Measurements from ENCODE around the gene STX2. TPM values are rescaled to one million over a fixed set of nuclear protein-coding genes. Genes with fewer than 3 reads are reported as not detected.

STX2 gene
- total RNA-seq, 2 experiments from 2014 or later = 13.4 to 14.1 TPM

DNA sequence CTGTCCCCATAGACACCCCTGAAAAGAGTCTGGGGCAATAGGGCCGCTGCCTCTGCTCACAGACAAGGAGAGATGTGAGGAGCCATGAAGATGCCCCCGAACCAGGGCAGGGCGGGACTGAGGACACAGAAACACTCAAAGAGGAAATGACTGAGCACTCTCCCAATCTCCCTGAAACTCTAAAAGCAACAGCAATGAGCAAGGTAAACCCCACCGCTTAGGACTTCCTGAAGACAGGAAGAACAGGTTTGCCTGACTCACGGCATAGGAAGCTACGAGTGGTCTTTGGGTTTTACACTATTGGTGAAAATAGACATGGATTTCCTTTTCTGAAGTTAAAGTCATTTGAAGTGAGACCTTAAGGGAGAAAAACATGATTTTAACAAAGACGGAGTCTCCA, 32.5 kb downstream of the STX2 start:
- no peaks in the 10 kb centered on the region for H3K4me1 Mint-ChIP-seq (ENCODE audit: low read depth)
- H3K27ac Mint-ChIP-seq = no peak overlapping the region
- ChIA-PET POLR2A (no interaction called here), CTCF (no interaction called here)
- no peak for DNase-seq
- no peaks in the 10 kb centered on the region for H3K9me3 Mint-ChIP-seq
- H3K9me3 ChIP-seq (ENCODE audit: control insufficient read depth in 1 of 2, insufficient read depth in 1 of 2, low read length in 2 of 2) = peaks cover 0 to 10% of the 10 kb centered on the region in 2 experiments
- no peaks in the 10 kb centered on the region for H3K27me3 Mint-ChIP-seq
- TF ChIP-seq, protein P1, sequence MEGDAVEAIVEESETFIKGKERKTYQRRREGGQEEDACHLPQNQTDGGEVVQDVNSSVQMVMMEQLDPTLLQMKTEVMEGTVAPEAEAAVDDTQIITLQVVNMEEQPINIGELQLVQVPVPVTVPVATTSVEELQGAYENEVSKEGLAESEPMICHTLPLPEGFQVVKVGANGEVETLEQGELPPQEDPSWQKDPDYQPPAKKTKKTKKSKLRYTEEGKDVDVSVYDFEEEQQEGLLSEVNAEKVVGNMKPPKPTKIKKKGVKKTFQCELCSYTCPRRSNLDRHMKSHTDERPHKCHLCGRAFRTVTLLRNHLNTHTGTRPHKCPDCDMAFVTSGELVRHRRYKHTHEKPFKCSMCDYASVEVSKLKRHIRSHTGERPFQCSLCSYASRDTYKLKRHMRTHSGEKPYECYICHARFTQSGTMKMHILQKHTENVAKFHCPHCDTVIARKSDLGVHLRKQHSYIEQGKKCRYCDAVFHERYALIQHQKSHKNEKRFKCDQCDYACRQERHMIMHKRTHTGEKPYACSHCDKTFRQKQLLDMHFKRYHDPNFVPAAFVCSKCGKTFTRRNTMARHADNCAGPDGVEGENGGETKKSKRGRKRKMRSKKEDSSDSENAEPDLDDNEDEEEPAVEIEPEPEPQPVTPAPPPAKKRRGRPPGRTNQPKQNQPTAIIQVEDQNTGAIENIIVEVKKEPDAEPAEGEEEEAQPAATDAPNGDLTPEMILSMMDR (IDR thresholded peaks at IDR 0.05) = no peak
- no peaks in the 10 kb centered on the region for H3K27me3 ChIP-seq (ENCODE audit: control insufficient read depth in 1 of 2, insufficient read depth in 2 of 2, low read length in 2 of 2)
- H3K4me3 ChIP-seq (ENCODE audit: low read length) = no peak overlapping the region
- peaks cover 84% of the 10 kb centered on the region for H3K36me3 Mint-ChIP-seq (ENCODE audit: low read depth)
- H3K4me3 Mint-ChIP-seq = no peak overlapping the region
- intact Hi-C loops (cut with DNase I, micrococcal nuclease) = no loop called here
- no peaks in the 10 kb centered on the region for H3K4me1 ChIP-seq (ENCODE audit: insufficient read depth, low read length)
- ATAC-seq (ENCODE audit: poor library complexity) = no peak
- no peak overlapping the region for H3K27ac ChIP-seq (ENCODE audit: low read depth in 1 of 2, low read length in 2 of 2)
- peaks cover 58% of the 10 kb centered on the region for H3K36me3 ChIP-seq (ENCODE audit: insufficient read depth, low read length)

DNA sequence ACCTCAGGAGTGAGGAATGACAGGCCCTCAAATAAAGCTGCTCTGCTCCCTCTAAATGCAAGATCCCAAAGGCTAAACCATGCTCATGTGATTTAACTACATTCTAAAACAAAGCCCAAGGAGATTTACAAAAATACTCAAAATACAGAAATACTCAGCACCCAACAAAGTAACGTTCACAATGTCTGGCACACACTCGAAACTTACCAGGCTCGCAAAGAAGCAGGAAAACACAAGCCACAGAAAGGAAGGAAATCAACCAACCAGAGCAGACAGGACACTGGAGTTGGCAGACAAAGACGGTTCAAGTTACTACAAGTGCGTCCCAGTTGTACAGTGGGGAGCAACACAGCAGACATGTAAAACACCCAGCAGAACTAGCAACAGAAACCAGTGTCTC, 33.4 kb downstream of the STX2 start:
- CTCF ChIA-PET = no interaction called here
- H3K9me3 Mint-ChIP-seq = no peaks in the 10 kb centered on the region
- DNase-seq (no peak), ATAC-seq (ENCODE audit: poor library complexity) (no peak)
- peaks cover 59% of the 10 kb centered on the region for H3K36me3 ChIP-seq (ENCODE audit: insufficient read depth, low read length)
- no peak overlapping the region for H3K4me3 ChIP-seq (ENCODE audit: low read length)
- TF ChIP-seq, protein P1 (IDR thresholded peaks at IDR 0.05) = no peak
- H3K27me3 Mint-ChIP-seq = no peaks in the 10 kb centered on the region
- no peak overlapping the region for H3K27ac Mint-ChIP-seq
- no peak overlapping the region for H3K4me3 Mint-ChIP-seq
- peaks cover 88% of the 10 kb centered on the region for H3K36me3 Mint-ChIP-seq (ENCODE audit: low read depth)
- POLR2A ChIA-PET = no interaction called here
- peaks cover 0 to 10% of the 10 kb centered on the region in 2 experiments for H3K9me3 ChIP-seq (ENCODE audit: control insufficient read depth in 1 of 2, insufficient read depth in 1 of 2, low read length in 2 of 2)
- H3K27ac ChIP-seq (ENCODE audit: low read depth in 1 of 2, low read length in 2 of 2) = no peak overlapping the region
- no peaks in the 10 kb centered on the region for H3K27me3 ChIP-seq (ENCODE audit: control insufficient read depth in 1 of 2, insufficient read depth in 2 of 2, low read length in 2 of 2)
- H3K4me1 Mint-ChIP-seq (ENCODE audit: low read depth) = no peaks in the 10 kb centered on the region
- intact Hi-C loops (cut with DNase I, micrococcal nuclease) = no loop called here
- H3K4me1 ChIP-seq (ENCODE audit: insufficient read depth, low read length) = no peaks in the 10 kb centered on the region

DNA sequence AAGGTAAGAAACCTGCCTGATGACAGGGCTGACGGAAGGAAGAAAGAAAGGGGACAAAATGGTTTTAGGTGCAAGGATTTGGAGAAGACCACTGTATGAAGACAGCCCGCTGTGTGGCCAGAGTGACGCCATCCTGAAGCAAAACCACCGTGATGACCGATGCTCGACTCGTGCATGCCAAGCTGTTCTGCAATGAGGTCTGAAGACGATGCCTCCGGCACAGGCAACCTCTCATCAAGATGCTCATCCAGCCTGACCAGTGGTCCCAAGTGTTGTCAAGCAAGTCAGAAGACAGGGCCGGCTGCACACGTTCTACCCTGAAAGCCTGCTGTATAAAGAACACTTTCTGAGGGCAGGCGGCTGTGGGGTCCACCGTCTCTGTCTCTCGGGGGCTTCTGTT, 34.8 kb downstream of the STX2 start:
- Mint-ChIP-seq H3K36me3 (ENCODE audit: low read depth) (peaks cover 89% of the 10 kb centered on the region), H3K27ac (no peak overlapping the region), H3K27me3 (no peaks in the 10 kb centered on the region), H3K9me3 (no peaks in the 10 kb centered on the region), H3K4me1 (ENCODE audit: low read depth) (no peaks in the 10 kb centered on the region), H3K4me3 (no peak overlapping the region)
- intact Hi-C loops (cut with DNase I, micrococcal nuclease) = no loop called here
- H3K4me1 ChIP-seq (ENCODE audit: insufficient read depth, low read length) = no peaks in the 10 kb centered on the region
- DNase-seq (no peak), ATAC-seq (ENCODE audit: poor library complexity) (no peak)
- peaks cover 69% of the 10 kb centered on the region for H3K36me3 ChIP-seq (ENCODE audit: insufficient read depth, low read length)
- H3K27me3 ChIP-seq (ENCODE audit: control insufficient read depth in 1 of 2, insufficient read depth in 2 of 2, low read length in 2 of 2) = no peaks in the 10 kb centered on the region
- ChIA-PET CTCF (no interaction called here), POLR2A (no interaction called here)
- H3K27ac ChIP-seq (ENCODE audit: low read depth in 1 of 2, low read length in 2 of 2) = no peak overlapping the region
- TF ChIP-seq, protein P1 (IDR thresholded peaks at IDR 0.05) = no peak
- no peak overlapping the region for H3K4me3 ChIP-seq (ENCODE audit: low read length)
- H3K9me3 ChIP-seq (ENCODE audit: control insufficient read depth in 1 of 2, insufficient read depth in 1 of 2, low read length in 2 of 2) = peaks cover 0 to 10% of the 10 kb centered on the region in 2 experiments
